ENCODE results near the gene ENOX2.

Gene ENOX2

DNA sequence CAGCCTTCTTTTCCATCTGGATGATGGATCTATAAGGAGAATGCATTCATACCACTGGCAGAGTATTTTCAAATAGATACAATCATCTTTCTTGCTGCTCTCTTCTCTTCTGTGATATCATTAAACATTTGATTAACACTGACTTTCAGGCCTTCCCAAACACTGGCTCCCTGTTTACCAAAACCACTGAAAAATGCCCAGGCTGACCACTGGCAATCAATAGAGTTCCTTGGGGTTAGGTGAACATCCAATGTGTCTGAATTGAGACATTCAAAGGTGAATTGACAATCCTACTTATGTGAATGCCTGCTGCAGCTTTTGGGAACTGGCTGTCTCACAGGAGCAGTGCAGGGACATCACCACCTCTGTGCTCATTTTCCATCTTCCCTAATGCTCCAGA lies 168.3 kb downstream of the ENOX2 start (continued):
- TF ChIP-seq ARNTL (CRISPR knock-in tag; IDR thresholded peaks at IDR 0.05; ENCODE audit: borderline replicate concordance, low read depth): no peak
- TF ChIP-seq, protein P1, sequence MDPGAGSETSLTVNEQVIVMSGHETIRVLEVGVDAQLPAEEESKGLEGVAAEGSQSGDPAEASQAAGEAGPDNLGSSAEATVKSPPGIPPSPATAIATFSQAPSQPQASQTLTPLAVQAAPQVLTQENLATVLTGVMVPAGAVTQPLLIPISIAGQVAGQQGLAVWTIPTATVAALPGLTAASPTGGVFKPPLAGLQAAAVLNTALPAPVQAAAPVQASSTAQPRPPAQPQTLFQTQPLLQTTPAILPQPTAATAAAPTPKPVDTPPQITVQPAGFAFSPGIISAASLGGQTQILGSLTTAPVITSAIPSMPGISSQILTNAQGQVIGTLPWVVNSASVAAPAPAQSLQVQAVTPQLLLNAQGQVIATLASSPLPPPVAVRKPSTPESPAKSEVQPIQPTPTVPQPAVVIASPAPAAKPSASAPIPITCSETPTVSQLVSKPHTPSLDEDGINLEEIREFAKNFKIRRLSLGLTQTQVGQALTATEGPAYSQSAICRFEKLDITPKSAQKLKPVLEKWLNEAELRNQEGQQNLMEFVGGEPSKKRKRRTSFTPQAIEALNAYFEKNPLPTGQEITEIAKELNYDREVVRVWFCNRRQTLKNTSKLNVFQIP (CRISPR knock-in tag; IDR thresholded peaks at IDR 0.05; ENCODE audit: borderline replicate concordance, low read depth): no peak

DNA sequence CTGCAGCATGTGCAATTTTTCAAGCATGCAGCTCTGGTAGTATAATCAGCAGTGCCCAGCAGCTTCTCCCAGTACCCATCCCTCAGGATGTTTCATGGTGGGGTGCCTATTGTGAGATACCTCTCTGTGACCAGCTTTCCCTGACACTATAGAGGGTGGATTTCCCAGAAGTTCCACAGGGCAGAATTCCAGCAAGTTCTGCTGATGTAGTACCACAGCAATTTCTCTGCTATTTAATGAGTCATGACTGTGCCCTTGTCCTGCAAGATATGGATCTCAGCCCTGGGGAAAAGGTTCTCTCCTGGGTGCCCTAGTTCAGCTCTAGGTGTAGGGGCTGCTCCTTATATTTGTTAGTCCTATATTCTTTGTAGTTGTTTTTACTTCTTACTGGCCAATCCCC lies 174.8 kb downstream of the ENOX2 start:
- TF ChIP-seq, protein P2, sequence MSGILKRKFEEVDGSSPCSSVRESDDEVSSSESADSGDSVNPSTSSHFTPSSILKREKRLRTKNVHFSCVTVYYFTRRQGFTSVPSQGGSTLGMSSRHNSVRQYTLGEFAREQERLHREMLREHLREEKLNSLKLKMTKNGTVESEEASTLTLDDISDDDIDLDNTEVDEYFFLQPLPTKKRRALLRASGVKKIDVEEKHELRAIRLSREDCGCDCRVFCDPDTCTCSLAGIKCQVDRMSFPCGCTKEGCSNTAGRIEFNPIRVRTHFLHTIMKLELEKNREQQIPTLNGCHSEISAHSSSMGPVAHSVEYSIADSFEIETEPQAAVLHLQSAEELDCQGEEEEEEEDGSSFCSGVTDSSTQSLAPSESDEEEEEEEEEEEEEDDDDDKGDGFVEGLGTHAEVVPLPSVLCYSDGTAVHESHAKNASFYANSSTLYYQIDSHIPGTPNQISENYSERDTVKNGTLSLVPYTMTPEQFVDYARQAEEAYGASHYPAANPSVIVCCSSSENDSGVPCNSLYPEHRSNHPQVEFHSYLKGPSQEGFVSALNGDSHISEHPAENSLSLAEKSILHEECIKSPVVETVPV (CRISPR knock-in tag; IDR thresholded peaks at IDR 0.05): no peak
- TF ChIP-seq TOX (CRISPR knock-in tag; IDR thresholded peaks at IDR 0.05; ENCODE audit: borderline replicate concordance) (no peak), PPARA (CRISPR knock-in tag; IDR thresholded peaks at IDR 0.05; ENCODE audit: borderline replicate concordance) (no peak), ZNF70 (CRISPR knock-in tag; IDR thresholded peaks at IDR 0.05) (no peak), ARNTL (CRISPR knock-in tag; IDR thresholded peaks at IDR 0.05; ENCODE audit: borderline replicate concordance, low read depth) (no peak), ZFP3 (CRISPR knock-in tag; IDR thresholded peaks at IDR 0.05) (no peak), ZC3H10 (CRISPR knock-in tag; IDR thresholded peaks at IDR 0.05) (no peak), OSR1 (CRISPR knock-in tag; IDR thresholded peaks at IDR 0.05) (no peak)
- TF ChIP-seq, protein P3, sequence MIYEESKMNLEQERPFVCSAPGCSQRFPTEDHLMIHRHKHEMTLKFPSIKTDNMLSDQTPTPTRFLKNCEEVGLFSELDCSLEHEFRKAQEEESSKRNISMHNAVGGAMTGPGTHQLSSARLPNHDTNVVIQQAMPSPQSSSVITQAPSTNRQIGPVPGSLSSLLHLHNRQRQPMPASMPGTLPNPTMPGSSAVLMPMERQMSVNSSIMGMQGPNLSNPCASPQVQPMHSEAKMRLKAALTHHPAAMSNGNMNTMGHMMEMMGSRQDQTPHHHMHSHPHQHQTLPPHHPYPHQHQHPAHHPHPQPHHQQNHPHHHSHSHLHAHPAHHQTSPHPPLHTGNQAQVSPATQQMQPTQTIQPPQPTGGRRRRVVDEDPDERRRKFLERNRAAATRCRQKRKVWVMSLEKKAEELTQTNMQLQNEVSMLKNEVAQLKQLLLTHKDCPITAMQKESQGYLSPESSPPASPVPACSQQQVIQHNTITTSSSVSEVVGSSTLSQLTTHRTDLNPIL (CRISPR knock-in tag; IDR thresholded peaks at IDR 0.05; ENCODE audit: low read depth): no peak
- TF ChIP-seq, protein P4, sequence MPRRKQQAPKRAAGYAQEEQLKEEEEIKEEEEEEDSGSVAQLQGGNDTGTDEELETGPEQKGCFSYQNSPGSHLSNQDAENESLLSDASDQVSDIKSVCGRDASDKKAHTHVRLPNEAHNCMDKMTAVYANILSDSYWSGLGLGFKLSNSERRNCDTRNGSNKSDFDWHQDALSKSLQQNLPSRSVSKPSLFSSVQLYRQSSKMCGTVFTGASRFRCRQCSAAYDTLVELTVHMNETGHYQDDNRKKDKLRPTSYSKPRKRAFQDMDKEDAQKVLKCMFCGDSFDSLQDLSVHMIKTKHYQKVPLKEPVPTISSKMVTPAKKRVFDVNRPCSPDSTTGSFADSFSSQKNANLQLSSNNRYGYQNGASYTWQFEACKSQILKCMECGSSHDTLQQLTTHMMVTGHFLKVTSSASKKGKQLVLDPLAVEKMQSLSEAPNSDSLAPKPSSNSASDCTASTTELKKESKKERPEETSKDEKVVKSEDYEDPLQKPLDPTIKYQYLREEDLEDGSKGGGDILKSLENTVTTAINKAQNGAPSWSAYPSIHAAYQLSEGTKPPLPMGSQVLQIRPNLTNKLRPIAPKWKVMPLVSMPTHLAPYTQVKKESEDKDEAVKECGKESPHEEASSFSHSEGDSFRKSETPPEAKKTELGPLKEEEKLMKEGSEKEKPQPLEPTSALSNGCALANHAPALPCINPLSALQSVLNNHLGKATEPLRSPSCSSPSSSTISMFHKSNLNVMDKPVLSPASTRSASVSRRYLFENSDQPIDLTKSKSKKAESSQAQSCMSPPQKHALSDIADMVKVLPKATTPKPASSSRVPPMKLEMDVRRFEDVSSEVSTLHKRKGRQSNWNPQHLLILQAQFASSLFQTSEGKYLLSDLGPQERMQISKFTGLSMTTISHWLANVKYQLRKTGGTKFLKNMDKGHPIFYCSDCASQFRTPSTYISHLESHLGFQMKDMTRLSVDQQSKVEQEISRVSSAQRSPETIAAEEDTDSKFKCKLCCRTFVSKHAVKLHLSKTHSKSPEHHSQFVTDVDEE (CRISPR knock-in tag; IDR thresholded peaks at IDR 0.05): no peak
- no peak for ATAC-seq

- TF ChIP-seq BACH2 (CRISPR knock-in tag; IDR thresholded peaks at IDR 0.05; ENCODE audit: borderline replicate concordance): no peak
- TF ChIP-seq OSR1 (CRISPR knock-in tag; IDR thresholded peaks at IDR 0.05): no peak
- TF ChIP-seq SNAI2 (CRISPR knock-in tag; IDR thresholded peaks at IDR 0.05): no peak
- ATAC-seq: no peak
These were observed 176.3 kb downstream of the ENOX2 start for GRCh38 chrX:130726661-130727060.

GRCh38 chrX:130725519-130725918 lies 177.5 kb downstream of the ENOX2 start:
- no peak for ATAC-seq
- TF ChIP-seq ARNTL (CRISPR knock-in tag; IDR thresholded peaks at IDR 0.05; ENCODE audit: borderline replicate concordance, low read depth) (no peak), BACH2 (CRISPR knock-in tag; IDR thresholded peaks at IDR 0.05; ENCODE audit: borderline replicate concordance) (no peak), SNAI2 (CRISPR knock-in tag; IDR thresholded peaks at IDR 0.05) (no peak), PPARA (CRISPR knock-in tag; IDR thresholded peaks at IDR 0.05; ENCODE audit: borderline replicate concordance) (no peak), RARB (CRISPR knock-in tag; IDR thresholded peaks at IDR 0.05) (no peak), ZFP30 (CRISPR knock-in tag; IDR thresholded peaks at IDR 0.05) (no peak), ZNF70 (CRISPR knock-in tag; IDR thresholded peaks at IDR 0.05) (no peak), ISL1 (CRISPR knock-in tag; IDR thresholded peaks at IDR 0.05) (no peak), ZFP3 (CRISPR knock-in tag; IDR thresholded peaks at IDR 0.05) (no peak)
- TF ChIP-seq, protein P1 (CRISPR knock-in tag; IDR thresholded peaks at IDR 0.05; ENCODE audit: borderline replicate concordance, low read depth): no peak
- TF ChIP-seq, protein P5, sequence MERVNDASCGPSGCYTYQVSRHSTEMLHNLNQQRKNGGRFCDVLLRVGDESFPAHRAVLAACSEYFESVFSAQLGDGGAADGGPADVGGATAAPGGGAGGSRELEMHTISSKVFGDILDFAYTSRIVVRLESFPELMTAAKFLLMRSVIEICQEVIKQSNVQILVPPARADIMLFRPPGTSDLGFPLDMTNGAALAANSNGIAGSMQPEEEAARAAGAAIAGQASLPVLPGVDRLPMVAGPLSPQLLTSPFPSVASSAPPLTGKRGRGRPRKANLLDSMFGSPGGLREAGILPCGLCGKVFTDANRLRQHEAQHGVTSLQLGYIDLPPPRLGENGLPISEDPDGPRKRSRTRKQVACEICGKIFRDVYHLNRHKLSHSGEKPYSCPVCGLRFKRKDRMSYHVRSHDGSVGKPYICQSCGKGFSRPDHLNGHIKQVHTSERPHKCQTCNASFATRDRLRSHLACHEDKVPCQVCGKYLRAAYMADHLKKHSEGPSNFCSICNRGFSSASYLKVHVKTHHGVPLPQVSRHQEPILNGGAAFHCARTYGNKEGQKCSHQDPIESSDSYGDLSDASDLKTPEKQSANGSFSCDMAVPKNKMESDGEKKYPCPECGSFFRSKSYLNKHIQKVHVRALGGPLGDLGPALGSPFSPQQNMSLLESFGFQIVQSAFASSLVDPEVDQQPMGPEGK (CRISPR knock-in tag; IDR thresholded peaks at IDR 0.05; ENCODE audit: borderline replicate concordance): no peak
- TF ChIP-seq, protein P4 (CRISPR knock-in tag; IDR thresholded peaks at IDR 0.05): no peak
- TF ChIP-seq, protein P3 (CRISPR knock-in tag; IDR thresholded peaks at IDR 0.05; ENCODE audit: low read depth): no peak
- TF ChIP-seq, protein P2 (CRISPR knock-in tag; IDR thresholded peaks at IDR 0.05): no peak

Data from SK-N-SH treated with all-trans-retinoic acid at 6 μM for 48 hours (cell line).